Stimulated activated CD4-positive, alpha-beta T cell treated with anti-CD3 and anti-CD28 coated beads, Interleukin-1b, Interleukin-23, amount 100 ng/mL, for 4 hours (primary cell): ENCODE data around the gene DCUN1D3.

Source experiments
- DNase-seq, 2 donors: peaks; one replicate each; pipeline ENCODE4 v3.0.0-alpha.2; 2020; ENCODE audit warnings: low read depth in 2 of 2

The DCUN1D3 gene

DNA sequence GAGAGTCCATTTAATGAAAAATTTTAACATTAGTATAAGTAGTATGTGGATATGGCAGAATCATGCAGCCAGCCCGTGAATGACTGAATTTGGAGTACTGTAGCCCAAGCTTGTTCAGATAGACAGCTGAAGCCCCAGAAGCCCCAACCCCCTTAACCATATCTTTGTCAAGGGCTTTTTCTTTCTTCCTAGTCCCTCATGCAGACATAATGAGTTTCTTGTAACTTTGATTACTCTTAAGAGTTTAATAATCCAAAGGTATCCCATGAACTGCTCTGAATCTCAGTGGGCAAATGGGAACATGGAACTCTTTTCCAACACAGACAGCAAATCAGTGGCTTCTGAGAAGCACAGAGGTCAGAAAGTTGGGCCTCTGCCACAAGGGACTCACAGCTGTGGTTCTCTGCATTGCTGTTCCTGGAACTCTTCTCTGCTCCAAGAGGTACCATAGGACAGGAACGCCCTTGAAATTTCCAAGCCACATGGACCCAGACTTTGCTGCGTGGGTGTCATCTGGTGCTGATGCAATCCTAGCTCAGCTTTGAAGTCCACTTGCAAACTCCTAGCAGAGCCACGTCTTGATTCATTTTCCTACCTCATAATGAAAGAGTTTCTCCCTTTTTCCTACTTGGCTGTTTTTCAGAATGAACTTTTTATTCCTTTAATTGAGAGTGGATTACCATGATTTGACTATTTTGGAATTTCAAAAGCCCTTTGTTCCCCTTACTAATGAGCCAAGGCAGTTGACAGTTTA lies 18.5 kb upstream of the DCUN1D3 start:
- no peak for DNase-seq

DNA sequence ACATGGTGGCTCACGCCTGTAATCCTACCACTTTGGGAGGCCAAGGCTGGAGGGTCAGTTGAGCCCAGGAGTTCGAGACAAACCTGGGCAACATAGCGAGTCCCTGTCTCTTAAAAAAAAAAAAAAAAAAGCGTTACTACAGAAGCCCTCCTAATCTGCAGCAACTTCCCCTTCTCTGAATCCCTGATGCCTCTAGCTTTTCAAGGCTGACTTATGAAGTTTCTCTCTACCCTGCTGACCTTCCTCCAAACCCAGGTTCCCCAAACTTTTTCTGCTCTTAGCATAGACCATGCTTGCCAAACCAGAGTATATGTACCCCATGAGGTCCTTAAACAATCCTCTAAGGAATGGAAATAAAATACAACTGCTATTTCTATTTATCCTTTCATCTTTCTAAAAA lies 16.8 kb upstream of the DCUN1D3 start:
- no peak for DNase-seq

DNA sequence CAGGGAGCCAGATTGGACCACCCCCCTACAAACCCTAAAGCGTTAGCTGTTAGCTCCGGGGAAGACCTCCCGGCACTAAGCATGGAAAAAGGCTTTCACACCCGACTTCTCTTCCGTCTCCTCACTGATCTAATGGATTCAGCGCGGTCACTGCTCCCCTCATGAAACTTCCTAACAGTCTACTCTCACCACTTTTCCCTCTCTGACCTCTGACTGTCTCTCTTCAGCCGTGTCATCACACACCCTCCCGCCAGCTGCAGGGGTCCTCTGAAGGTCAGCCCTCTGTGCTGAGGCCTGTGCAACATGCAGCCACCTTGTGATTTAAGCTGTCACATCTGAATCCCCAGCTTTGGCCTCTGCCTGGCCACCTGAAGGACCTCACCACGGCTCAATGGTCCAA lies 16.1 kb upstream of the DCUN1D3 start:
- no peak for DNase-seq

DNA sequence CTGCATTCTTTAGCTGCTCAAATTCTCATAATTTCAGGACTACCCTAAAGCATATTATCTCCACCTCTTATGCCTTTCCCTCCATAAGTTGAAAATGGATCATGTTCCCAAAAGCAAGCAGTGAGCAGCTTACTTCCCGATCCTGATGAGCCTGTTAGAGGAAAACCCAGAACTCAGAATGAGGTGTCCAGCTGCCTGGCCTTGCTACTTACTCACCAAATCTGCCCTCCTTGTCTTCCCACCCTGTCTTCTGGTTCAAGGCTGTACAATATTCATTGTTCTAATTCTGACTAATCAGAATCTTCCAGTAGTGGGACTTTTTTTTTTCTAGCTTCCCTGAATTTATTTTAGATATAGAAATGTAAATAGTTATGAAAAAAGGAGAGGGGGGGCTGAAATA lies 11.2 kb upstream of the DCUN1D3 start:
- DNase-seq = no peak

DNA sequence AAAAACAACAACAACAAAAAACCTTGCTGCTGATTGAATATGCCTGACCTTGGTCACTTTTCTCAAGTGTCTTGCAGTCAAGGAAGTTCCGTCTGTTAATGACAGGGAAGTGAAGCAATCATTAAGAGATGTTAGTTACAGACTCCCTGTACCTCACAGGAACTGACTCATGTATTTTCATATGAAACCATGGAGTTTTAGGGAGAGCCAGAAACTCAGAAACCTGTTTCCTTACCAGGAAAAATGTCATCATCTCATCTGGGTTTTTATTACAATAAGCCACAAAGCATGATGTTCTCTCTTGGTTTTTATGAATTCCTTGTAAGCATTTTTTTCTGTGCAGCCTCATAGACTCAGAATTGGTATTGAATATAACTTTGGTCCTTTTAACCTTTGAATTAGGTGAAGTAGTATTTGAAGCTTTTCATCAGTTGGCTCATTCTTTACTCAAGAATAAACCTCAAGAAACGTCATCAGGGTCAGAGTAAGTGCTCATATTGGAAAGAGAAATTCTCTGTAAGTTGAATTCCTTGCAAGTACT lies 10.7 kb upstream of the DCUN1D3 start:
- DNase-seq = no peak

DNA sequence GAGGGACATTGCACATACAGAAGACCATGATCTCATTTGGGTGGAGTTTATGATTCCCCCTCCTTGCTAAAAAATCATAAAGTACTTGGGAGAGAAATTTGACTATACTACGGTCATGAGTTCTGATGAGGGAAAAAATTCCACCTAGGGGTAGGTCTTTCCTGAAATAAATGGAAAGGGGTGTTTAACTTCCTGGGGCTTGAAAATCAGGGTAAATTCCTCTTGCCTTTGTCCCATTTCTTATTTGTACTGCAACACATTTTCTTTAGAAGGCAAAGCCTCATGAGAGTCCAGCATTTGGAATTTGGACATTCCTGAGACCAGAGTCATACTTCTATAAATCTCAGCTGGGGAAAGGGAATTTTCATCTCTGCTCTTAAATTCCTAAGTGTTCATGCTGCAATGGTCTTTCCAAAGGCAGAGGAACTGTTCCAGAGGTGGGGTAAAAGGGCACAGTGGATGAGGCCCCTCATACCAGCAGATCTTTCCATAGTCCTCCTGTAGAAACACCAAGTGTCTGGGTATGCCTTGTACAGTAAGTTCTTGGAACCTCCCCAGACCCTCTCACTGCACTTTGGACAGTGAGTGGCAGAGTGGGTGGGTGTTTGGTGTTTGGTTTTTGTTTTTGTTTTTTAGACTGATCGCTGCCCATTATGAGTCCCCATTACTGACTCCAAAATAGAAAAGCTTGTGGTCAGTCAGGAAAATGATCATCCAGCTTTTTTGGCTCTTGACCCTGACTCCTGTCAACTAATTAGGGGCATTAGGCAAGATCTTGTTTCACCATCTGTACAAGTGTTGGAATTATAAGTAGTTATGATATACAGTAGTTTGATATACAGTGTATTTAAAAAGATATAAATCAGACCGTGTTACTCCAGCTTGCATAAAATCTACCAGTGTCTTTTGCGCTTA lies 6.4 kb upstream of the DCUN1D3 start:
- DNase-seq = no peak

DNA sequence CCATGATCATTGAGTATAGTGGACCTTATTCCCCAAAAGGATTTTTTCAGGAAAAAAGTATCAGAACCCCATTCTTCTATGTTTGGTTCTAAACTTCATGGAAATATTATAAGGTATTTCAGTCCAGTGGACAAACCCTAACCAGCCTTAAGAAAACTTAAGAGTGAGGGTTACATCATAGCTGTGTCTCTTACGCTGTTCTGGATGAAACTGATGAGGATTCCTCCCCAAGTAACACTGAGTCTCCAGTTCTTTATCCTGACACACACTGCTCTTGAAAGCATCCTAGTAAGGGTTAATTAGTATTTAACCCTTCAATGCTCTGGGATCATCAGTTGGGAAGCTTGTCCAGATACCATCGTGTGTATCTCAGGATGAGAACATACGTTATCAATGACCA lies 5.4 kb upstream of the DCUN1D3 start:
- no peak for DNase-seq

DNA sequence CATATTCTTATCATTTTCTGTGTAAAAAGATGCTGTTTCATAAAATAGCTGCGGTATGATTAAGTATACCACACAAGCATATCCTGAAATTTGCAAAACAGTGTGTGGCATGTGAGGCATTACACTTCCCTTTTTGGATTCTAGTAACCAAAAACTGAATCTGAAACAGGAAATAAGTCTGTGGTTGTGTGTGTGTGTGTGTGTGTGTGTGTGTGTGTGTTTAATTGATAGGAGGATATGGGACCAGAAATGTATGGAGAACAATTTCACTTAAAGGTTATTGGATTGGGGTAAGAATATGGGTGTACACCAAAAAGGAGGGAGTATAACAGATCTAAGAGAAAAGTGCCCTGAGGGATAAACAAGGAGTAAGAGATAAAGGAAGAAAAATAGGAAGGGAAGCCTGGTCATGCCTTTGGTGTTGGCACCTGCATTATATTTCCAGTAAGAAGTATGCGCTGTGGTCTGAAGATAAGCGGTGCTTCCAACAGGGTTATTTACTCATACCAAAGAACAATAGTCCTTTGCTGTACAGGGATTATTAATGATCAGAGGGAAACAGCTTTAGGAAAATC lies 4.4 kb upstream of the DCUN1D3 start:
- no peak for DNase-seq

DNA sequence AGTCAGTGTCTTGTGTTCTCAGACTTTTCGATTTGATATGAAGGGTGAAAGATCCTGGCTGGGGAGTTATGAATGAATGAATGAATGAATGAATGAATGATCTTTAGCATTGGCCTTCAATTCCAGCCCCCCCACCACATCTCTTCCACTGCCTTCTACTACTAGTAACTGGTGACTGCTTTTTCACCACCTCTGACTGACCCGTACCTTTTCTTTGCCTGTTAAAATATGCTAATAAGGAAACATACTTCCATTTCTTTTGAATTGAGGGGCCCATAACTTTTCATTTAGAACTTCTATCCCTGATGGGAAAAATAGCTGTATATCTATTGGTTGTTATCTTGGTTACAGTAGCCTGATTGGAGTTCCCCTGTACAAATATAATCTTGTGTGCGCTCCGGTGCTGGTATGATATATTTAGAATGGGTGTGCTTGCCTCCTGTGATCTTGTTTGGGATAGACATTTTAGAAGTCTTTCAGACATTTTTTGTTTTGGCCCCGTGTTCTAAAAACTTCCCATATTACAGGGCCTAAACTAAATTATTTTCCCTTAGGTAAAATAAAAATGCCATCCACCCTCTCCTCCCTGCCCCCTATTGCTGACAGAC lies 3.8 kb upstream of the DCUN1D3 start:
- no peak for DNase-seq

DNA sequence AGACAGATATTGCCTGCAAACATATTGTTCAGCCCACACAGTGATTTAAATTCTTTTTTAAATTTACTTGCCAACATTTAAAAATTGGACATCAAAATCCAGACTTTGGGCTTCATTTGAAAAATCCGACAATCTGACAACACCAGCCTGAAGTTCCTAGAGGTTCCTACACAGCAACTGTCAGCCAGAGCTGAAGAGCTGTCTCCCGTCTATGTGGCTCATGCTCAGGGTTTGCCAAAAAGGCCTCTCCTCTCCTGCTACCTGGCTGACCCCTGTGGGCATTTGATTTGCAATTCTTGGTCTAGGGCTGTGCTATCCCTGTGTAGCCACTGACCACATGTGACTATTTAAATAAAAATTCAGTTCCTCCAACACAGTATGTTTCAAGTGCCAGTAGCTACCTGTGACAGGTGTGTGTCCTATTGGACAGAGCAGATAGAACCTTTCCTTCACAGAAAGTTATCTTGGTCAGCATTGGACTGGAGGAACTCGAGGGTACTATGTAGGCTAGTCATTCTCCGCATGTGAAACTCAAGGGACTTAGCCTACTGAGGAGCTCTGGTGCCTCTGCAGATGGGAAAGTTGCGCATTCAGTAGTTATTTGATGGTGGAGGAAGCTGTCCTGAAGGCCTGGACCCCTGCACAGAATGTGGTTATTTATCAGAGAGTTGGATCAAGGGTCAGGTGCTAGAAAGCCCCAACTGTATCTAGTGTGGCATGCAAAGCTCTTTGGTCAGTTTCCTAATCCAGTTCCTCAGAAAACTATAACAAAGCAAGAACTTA lies 3.1 kb upstream of the DCUN1D3 start:
- DNase-seq = no peak

DNA sequence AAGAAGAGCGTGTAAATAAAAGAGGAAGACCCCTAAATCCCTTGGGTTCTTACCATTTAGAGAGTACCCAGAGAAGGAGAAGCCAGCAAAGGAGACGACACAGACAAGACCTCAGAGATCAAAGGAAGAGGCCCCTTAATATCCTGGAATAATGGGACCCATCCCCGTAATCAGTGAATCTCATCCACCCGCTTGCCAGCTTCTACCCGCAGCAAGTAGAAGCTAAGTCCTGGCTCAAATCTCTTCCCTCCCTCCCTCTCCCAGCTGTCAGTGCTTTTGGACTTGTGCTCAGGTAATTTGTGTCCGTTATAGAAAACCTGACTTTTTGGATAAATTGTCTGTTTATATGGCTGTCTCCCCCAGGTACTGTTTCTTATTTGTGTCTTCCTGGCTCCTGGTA lies 2.3 kb upstream of the DCUN1D3 start:
- DNase-seq = no peak

DNA sequence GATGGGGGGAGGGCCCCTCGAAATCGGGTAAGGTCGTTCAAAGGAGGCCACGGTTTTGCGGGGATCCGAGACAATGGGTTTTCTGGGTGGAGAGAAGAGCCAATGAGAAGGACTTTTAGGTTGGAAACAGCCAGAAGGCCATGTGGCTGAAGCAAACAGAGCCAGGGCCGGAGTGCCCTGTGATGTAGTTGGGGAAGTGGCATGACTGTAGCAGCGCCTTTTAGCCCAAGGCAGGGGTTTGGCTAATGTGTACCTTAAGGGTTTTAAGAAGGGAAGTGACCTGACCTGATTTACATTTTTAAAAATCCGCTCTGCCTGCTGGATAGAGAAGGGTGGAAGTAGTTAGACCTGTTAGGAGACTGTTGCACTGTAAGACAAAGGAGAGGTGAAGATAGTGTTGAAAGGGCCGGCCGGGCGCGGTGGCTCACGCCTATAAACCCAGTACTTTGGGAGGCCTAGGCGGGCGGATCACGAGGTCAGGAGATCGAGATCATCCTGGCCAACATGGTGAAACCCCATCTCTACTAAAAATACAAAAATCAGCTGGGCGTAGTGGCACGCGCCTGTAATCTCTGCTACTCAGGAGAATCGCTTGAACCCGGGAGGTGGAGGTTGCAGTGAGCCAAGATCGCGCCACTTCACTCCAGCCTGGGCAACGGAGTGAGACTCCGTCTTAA lies 1.4 kb upstream of the DCUN1D3 start:
- DNase-seq = no peak

DNA sequence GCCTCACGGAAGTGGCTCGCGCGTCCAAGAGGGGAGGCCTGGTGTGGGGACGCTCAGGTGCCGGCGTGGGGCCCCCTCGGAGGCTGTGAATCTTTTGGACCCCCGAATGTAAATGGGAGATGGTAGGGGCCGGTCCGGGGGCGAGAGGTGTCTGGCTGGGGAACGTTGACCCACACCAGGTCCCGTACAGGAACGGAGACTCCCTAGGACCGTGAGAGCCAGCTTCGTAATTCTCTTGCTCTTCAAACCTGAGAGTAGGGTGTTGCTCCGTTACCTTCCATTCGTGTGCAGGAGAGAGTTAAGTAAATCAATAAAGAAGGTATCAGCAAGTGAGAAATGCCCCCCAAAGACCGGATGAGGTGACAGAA lies 894 bp upstream of the DCUN1D3 start:
- no peak for DNase-seq

DNA sequence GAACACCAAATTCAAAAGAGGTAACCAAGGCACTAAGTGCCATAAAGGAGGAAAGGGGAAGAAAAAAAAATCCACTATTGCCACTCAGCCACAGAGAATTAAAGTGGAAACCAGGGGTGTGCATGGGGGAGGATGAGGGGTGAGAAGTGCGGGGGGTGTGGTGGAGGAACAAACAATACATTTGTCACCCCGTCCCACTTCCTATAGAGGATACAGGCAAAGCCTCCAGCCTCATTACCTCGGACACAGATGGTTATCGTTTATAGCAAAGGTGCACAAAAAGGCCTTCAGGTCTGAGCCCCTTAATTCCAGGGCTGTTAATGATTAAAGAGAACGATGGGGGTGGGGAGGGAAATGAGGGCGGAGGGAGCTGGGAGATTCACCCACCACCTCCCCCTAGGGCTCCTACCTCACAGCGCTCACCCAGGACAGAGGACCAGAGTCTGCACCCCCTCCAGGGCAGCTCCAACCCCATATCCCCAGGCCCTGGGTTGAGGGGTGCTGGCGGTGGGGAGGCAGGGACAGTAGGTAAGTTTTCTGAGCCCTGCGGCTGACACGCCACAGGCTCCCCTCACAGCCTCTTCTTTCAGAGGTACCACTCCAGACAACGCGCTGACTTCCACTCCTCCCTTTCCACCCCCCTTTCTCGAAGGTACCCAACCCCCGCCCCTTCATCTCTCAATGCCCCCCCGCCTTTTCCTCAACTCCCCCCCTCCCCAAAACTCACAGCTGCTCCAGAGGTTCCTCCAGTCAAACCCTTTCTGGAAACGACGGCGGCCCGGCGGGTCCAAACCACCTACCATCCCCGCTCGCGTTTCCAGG lies 470 bp downstream of the DCUN1D3 start:
- DNase-seq = no peak

DNA sequence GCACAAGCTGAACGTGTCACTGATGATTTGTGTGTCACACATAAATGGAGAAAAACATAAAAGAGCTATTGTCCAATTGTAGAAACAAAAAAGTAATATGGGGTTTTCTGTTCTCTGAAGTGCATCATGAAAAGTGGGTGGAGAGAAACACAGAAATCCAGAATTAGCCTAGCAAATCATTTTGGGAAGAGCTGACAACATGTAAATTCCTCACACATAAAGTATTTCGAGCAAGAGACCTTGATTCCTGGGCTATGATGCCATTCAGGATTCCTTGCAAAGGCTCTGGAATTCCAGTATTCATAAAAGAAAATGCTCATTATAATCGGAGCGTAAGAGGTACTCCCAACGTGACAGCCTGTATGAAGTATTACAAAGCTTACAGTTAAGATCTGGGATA lies 1.1 kb downstream of the DCUN1D3 start:
- no peak for DNase-seq

DNA sequence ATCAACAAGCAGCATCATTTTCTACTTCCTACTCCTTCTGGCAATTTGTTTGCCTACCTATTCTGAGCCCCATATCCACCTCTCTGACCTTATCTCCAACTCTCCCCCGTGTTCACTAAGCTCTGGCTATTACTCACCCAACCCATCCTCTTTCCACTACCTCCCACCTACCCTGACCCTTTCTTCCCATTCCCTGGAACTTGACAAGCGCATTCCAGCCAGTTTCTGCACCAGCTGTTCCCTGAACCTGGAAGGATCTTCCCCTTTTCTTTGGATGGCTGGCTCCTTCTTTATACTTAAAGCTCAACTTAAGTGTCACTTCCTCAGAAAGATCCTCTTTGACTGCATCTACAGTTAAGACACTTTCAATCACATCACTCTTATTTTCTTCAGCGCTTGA lies 2.2 kb downstream of the DCUN1D3 start:
- no peak for DNase-seq

DNA sequence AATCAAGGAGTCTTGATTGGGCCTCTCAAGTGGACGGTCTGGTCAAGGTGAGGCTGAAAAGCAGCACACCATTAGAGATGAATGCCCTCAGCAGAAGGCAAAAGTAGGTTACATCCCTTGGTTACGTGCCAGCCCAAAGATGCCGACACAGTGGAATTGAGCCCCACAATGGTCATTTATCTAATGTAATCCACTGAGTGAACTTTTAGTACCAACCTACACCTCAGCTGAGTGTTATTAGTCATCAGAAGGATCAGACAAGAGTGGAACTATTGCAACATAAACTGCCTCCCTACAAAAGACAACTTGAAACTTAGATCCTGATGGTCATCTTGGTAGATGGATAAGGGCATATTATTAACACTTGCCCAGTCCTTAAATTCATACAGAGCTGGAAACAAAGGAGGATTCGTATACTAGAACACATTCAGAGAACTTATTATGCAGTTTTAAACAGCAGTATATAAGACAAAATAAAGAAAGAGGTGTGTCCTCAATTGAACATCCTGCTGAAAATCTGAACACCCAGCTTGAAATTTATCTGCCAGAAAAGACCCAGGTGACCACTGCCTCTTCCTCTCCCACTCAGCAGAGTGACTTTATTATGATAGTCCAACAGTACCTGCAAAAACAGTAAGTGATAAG lies 2.8 kb downstream of the DCUN1D3 start:
- no peak for DNase-seq

DNA sequence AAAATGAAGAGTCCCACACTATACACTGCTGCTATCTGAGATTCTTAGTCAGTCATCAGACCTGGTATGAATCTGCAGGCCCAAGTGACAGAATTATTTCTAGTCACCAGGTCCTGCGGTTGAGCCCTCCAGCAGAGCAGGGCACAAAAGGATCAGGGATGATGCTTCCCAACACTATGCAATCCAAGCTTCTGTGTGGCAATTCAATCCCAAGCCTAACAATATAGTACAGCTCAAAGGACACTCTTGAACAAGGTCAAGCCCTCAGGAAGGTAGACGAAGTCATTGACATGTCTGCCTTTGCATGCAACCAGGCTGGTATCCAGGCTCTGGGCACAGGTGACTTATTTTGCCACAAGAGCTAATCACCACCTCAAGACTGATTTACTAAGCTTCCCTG lies 5.8 kb downstream of the DCUN1D3 start:
- DNase-seq = no peak

DNA sequence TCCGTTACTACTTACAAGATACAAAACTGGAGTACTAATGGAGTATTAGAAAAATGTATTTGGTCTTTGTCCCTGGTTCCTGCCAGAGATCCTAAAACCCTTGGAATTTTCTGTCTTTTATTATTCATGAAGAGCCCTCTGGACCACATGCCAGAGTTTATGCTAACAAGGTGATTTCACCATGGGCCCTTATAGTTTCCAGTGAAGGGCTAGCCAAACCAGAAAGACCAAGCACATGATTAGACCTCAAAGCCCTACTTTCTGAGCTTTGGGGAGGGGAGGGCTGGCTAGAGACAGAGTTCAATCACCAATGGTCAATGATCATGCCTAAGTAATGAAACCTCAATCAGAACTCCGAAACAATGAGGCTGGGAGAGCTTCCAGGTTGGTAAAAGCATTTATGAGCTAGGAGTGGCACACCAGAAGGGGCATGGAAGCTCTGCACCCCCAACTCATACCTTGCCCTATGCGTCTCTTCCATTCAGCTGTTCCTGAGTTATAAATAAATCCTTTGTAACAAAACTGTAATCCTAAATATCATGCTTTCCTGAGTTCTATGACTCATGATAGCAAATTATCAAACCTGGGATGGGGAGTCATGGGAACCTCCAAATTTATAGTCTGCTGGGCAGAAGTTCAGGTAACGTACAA lies 10.4 kb downstream of the DCUN1D3 start:
- DNase-seq = no peak
